C1 segment of cervical spinal cord (tissue), 14 donors: ENCODE data around the gene POU6F2.
"Not testable (repeated sequence)": the region's sequence is repeated elsewhere in the genome, so short reads cannot be mapped to it uniquely, and the experiment has no call there.

Source experiments
- DNase-seq, 14 donors: peaks; one replicate each; lab custom pipeline; 2025; lab: John Stamatoyannopoulos, UW

Gene POU6F2

GRCh38 chr7:39304178-39304577, 326.5 kb downstream of the POU6F2 start:
- DNase-seq: no peak

GRCh38 chr7:39304668-39305405, 327.1 kb downstream of the POU6F2 start:
- no peak for DNase-seq

DNA sequence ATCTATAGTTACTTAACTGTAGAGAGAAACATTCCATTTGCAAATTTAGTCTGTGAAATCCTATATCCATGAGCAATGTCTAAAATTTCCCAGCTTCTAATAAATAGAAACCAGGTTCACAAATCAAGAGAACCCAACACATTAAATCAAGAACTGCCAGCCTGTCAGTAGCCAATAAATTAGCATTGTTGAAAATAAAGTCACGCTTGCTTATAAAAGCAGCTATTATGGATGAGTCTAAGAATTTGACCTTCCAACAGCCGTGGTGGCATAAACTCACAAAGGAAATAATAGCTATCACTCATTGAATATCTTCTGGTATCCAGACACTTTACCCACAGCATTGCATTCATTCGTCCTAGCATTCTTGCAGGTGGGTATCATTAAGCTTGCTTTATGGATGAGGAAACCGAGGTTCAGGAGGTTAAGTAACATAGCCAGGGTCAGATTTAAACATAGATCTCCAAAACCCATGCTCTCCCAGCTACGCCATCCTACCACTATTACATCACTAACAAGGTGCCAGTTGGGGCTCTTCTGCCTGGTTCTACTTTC, 328.4 kb downstream of the POU6F2 start:
- DNase-seq: no peak

GRCh38 chr7:39310699-39311098, 333.0 kb downstream of the POU6F2 start:
- DNase-seq: no peak

- DNase-seq: no peak
Measured at GRCh38 chr7:39312254-39312989, 334.7 kb downstream of the POU6F2 start.

GRCh38 chr7:39313376-39313775, 335.7 kb downstream of the POU6F2 start:
- no peak for DNase-seq

GRCh38 chr7:39313974-39314373, 336.3 kb downstream of the POU6F2 start:
- no peak for DNase-seq

DNA sequence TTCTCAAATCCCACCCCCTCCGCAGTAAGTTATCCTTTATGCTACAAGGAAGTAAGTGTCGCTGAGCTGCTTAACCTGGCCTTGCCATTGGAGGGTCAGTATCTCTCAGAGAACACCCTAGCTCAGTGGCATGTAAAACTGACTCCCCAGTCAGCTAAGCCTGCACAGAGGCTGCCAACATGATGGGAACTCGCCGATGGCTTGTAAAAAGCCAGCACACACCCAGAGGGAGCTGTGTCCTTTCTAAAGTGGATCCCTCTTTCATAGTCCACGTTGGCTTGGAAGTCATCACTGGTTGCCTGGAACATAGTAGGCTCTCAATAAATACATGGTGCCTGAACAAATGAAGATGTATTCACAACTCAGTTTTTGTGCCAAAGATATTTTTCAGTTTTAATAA, 339.4 kb downstream of the POU6F2 start:
- no peak for DNase-seq

- DNase-seq: no peak
Measured at GRCh38 chr7:39317896-39318295, 340.2 kb downstream of the POU6F2 start.

GRCh38 chr7:39321245-39321644, 343.5 kb downstream of the POU6F2 start:
- DNase-seq: no peak

DNA sequence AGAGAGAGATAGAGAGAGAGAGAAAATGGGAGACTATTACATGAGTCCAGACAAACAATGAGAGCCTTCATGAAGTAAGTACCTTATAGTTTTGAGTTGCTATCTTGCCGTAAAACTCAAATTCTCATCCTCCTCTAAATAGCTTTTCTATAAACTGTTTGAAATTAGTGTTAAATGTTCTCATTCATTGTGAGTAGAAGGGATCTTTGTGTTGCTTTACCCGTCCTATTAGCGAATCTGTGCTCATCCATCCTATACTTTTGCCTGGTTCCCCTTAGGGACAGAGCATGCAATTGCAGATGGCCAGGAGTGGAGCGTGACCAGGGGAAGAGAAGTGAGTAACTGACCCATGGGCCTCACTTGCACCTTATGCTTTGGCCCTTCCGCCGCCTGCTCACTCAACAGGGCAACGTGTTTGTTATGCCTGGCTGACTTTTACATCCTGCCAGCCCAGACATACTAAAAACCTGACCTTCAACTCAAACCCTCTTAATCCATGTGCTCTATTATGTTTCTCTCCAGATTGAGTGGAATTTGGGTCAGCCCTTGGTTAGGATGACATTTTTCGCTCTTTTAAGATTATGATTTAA, 344.3 kb downstream of the POU6F2 start:
- no peak for DNase-seq

GRCh38 chr7:39324139-39324760, 346.5 kb downstream of the POU6F2 start:
- DNase-seq: no peak

- DNase-seq: not testable (repeated sequence)
Measured at GRCh38 chr7:39331607-39332006, 353.9 kb downstream of the POU6F2 start.

DNA sequence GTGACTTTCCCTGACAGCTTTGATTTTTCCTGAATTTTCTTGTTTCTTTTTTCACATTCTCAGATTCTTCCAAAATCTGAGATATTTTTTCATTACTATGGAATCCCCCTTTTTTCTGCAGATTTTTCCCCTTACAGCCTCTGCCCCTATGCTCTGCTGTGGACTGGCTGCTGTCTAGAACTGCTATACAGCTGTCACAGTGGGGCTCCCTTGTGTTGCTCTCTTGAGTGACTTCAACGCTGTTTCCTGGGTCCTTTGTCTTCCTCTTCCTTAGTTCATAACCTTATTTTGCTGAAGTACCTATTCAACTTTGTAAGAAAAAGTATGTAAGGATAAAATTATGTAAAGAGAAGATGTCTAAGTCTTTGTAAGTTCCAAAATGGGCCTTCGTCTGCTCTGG, 354.4 kb downstream of the POU6F2 start:
- DNase-seq: no peak

- DNase-seq: no peak
Measured at GRCh38 chr7:39333701-39334100, 356.0 kb downstream of the POU6F2 start.

- DNase-seq: no peak
Measured at GRCh38 chr7:39336442-39336841, 358.7 kb downstream of the POU6F2 start.

DNA sequence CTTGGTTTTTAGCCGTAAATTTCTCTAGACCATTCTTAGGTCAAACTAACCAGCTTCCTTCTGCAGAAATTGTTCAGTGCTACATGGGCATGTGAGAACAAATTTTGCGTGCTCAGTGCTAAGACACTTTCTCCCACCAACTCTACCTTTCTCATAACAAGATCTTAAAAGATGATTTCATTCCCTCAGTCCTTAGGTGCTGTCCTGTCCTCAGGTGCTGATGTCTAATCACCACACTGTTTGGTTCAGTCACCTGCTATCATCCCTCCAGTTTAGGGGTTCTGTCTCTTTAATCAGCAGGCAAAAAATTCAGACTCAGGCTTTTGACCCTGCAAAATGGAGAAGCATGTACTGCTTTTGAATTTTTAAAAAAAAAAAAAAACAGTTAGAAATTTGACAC, 361.0 kb downstream of the POU6F2 start:
- DNase-seq: no peak

DNA sequence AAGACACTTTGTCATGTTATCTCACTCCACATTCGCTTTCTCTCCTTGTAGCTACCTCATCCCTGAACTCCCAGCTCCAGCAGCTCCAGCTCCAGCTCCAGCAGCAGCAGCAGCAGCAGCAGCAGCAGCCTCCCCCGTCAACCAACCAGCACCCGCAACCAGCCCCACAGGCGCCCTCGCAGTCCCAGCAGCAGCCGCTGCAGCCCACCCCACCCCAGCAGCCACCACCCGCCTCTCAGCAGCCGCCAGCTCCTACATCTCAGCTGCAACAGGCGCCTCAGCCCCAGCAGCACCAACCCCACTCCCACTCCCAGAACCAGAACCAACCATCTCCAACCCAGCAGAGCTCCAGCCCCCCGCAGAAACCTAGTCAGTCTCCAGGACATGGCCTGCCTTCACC, 361.9 kb downstream of the POU6F2 start:
- no peak for DNase-seq

- no peak for DNase-seq
Measured at GRCh38 chr7:39341083-39341482, 363.4 kb downstream of the POU6F2 start.

- no peak for DNase-seq
Measured at GRCh38 chr7:39342763-39343162, 365.1 kb downstream of the POU6F2 start.

- DNase-seq: no peak
Measured at GRCh38 chr7:39349452-39350123, 371.9 kb downstream of the POU6F2 start.
